ENCODE data around the gene SKOR2.
A peak's percentile ranks its signal among the peaks of the same experiment; 100 is the strongest.
"Not testable (repeated sequence)": the region's sequence is repeated elsewhere in the genome, so short reads cannot be mapped to it uniquely, and the experiment has no call there.

Gene SKOR2

GRCh38 chr18:47191961-47192360, 59.5 kb downstream of the SKOR2 start:
- no peak for DNase-seq (ENCODE audit: low read depth)

- no peak for DNase-seq (ENCODE audit: low read depth)
These were observed 63.7 kb downstream of the SKOR2 start for GRCh38 chr18:47187721-47188120.

GRCh38 chr18:47184419-47185050, 66.9 kb downstream of the SKOR2 start:
- peak; percentile 18 for DNase-seq (ENCODE audit: low read depth)

- not testable (repeated sequence) for DNase-seq (ENCODE audit: low read depth)
These were observed 69.3 kb downstream of the SKOR2 start for GRCh38 chr18:47182156-47182555.

GRCh38 chr18:47180765-47181164, 70.7 kb downstream of the SKOR2 start:
- no peak for DNase-seq (ENCODE audit: low read depth)

- no peak for DNase-seq (ENCODE audit: low read depth)
These were observed 71.9 kb downstream of the SKOR2 start for GRCh38 chr18:47179520-47179919.

GRCh38 chr18:47175898-47176575, 75.4 kb downstream of the SKOR2 start, which contains the start of gene IER3IP1:
Gene IER3IP1, minus strand, starts transcription at chr18:47176364. Its CDS starts 87 bp downstream, at chr18:47176277.
- peak; percentile 73 for DNase-seq (ENCODE audit: low read depth)

- DNase-seq (ENCODE audit: low read depth), result no peak
These were observed 76.1 kb downstream of the SKOR2 start for GRCh38 chr18:47175283-47175897.

GRCh38 chr18:47174545-47175116, 76.8 kb downstream of the SKOR2 start:
- no peak for DNase-seq (ENCODE audit: low read depth)

- DNase-seq (ENCODE audit: low read depth), result no peak
These were observed 79.0 kb downstream of the SKOR2 start for GRCh38 chr18:47172476-47172875.

GRCh38 chr18:47168913-47169312, 82.5 kb downstream of the SKOR2 start:
- DNase-seq (ENCODE audit: low read depth), result no peak

- DNase-seq (ENCODE audit: low read depth), result no peak
These were observed 83.0 kb downstream of the SKOR2 start for GRCh38 chr18:47168509-47168908.

- DNase-seq (ENCODE audit: low read depth), result no peak
These were observed 85.2 kb downstream of the SKOR2 start for GRCh38 chr18:47166294-47166693.

GRCh38 chr18:47163241-47163640, 88.2 kb downstream of the SKOR2 start:
- no peak for DNase-seq (ENCODE audit: low read depth)

GRCh38 chr18:47160256-47160655, 91.2 kb downstream of the SKOR2 start:
- no peak for DNase-seq (ENCODE audit: low read depth)

- not testable (repeated sequence) for DNase-seq (ENCODE audit: low read depth)
These were observed 93.1 kb downstream of the SKOR2 start for GRCh38 chr18:47158404-47158803.

Data from CMK (cell line).